ENCODE measurements around the gene FANCM. TPM values are rescaled to one million over a fixed set of nuclear protein-coding genes. Genes with fewer than 3 reads are reported as not detected.

Gene FANCM
- total and polyA plus RNA-seq, 2 experiments from 2014 or later: 4.1 to 6.7 TPM

DNA sequence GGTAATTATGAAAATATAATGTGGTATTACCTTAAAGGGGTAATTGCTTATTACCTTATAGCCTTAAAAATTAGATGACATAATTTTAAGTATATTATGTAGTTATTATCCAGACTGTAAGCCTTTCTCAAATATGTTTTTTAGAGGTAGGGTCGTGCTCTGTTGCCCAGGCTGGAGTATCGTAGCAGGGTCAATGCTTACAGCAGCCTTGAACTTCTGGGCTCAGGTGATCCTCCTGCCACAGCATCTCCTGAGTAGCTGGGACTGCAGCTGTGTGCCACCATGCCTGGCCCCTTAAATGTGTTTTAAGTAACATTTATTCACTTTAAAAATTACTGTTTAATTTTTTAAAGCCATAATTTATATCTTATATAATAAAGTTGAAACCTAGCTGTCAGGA lies 41.5 kb upstream of the FANCM start:
- H2AFZ ChIP-seq: no peak overlapping the region
- H3K9ac ChIP-seq: no peak overlapping the region
- no peak for TF ChIP-seq EZH2 (IDR thresholded peaks at IDR 0.05; ENCODE audit: insufficient read depth, poor library complexity, severe bottlenecking)
- TF ChIP-seq EZH2phosphoT487 (IDR thresholded peaks at IDR 0.05; ENCODE audit: insufficient read depth, low read depth): no peak
- peaks cover 36% of the 10 kb centered on the region for H3F3A ChIP-seq (ENCODE audit: insufficient read depth)
- H3K4me3 ChIP-seq: no peak overlapping the region
- 94% methylated on average over 2 of the region's 2 CpGs for WGBS, 2 experiments (ENCODE audit: low coverage in 1 of 2, low lambda C conversion rate in 2 of 2, missing lambda C conversion rate in 2 of 2)
- H3K79me2 ChIP-seq (ENCODE audit: insufficient read depth): peaks cover 96% of the 10 kb centered on the region
- H3K9me2 ChIP-seq (ENCODE audit: insufficient read depth): no peaks in the 10 kb centered on the region
- in situ Hi-C loops (cut with MboI): no loop called here
- peaks cover 13% of the 10 kb centered on the region for H4K20me1 ChIP-seq (ENCODE audit: insufficient read depth)
- no peaks in the 10 kb centered on the region for H3K27me3 ChIP-seq (replicated peaks; ENCODE audit: insufficient read depth)
- H3K4me2 ChIP-seq (ENCODE audit: unreplicated experiment): no peak overlapping the region
- no peak for DNase-seq
- H3K4me1 ChIP-seq (ENCODE audit: insufficient read depth): peaks cover 30% of the 10 kb centered on the region
- H3K36me3 ChIP-seq (ENCODE audit: low read depth): peaks cover 39% of the 10 kb centered on the region
- no peaks in the 10 kb centered on the region for H3K9me3 ChIP-seq (ENCODE audit: low read depth)
- no peak overlapping the region for H3K27ac ChIP-seq

DNA sequence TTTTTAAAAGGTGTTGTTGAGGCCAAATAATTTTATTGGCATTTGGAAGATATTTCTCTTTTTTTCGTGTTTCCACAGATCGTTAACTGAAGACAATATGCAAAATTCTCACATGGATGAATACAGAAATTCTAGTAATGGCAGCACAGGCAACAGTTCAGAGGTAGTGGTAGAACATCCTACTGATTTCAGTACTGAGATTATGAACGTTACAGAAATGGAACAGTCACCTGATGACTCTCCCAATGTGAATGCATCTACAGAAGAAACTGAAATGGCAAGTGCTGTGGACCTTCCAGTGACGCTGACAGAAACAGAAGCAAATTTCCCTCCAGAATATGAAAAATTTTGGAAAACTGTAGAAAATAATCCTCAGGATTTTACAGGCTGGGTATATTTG lies 40.6 kb upstream of the FANCM start:
- TF ChIP-seq EZH2 (IDR thresholded peaks at IDR 0.05; ENCODE audit: insufficient read depth, poor library complexity, severe bottlenecking): no peak
- TF ChIP-seq EZH2phosphoT487 (IDR thresholded peaks at IDR 0.05; ENCODE audit: insufficient read depth, low read depth): no peak
- Histone ChIP-seq H3K36me3 (ENCODE audit: low read depth) (peaks cover 46% of the 10 kb centered on the region), H3K79me2 (ENCODE audit: insufficient read depth) (peaks cover 97% of the 10 kb centered on the region), H3K4me1 (ENCODE audit: insufficient read depth) (peaks cover 21% of the 10 kb centered on the region), H3K9me2 (ENCODE audit: insufficient read depth) (no peaks in the 10 kb centered on the region), H3K4me2 (ENCODE audit: unreplicated experiment) (no peak overlapping the region), H3K9me3 (ENCODE audit: low read depth) (no peaks in the 10 kb centered on the region), H3K9ac (no peak overlapping the region), H3K4me3 (no peak overlapping the region), H3K27ac (no peak overlapping the region), H4K20me1 (ENCODE audit: insufficient read depth) (peaks cover 6% of the 10 kb centered on the region; the same call in 1 of the 2 replicates), H3F3A (ENCODE audit: insufficient read depth) (peaks cover 29% of the 10 kb centered on the region), H3K27me3 (replicated peaks; ENCODE audit: insufficient read depth) (no peaks in the 10 kb centered on the region), H2AFZ (no peak overlapping the region)
- in situ Hi-C loops (cut with MboI): no loop called here
- no peak for DNase-seq
- 96 to 100% methylated on average over 4 of the region's 4 CpGs for WGBS, 2 experiments (ENCODE audit: low coverage in 1 of 2, low lambda C conversion rate in 2 of 2, missing lambda C conversion rate in 2 of 2)

DNA sequence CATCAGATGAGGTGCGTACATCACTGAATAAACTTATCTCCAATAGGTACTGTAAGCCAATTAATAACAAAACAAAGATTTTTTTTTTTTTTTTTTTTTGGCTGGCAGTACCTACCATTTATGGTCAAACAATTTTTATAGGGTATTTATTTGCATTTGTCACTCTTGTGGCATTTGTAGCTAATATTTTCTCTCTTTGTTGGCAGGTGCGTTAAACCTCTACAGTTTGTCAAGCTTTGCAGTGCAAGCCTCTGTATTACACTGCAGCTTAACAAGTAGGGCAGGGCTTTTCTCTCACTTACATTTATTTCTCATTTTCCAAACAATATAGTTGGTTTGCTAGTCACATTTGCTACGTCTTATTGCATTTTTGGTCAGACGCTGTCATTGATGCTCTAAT lies 39.5 kb upstream of the FANCM start:
- H3K36me3 ChIP-seq (ENCODE audit: low read depth): peaks cover 56% of the 10 kb centered on the region
- peaks cover 11% of the 10 kb centered on the region for H3K4me1 ChIP-seq (ENCODE audit: insufficient read depth)
- no peak overlapping the region for H3K9ac ChIP-seq
- no peaks in the 10 kb centered on the region for H3K9me3 ChIP-seq (ENCODE audit: low read depth)
- peaks cover 18% of the 10 kb centered on the region for H3F3A ChIP-seq (ENCODE audit: insufficient read depth)
- H3K9me2 ChIP-seq (ENCODE audit: insufficient read depth): no peaks in the 10 kb centered on the region
- peaks cover 97% of the 10 kb centered on the region for H3K79me2 ChIP-seq (ENCODE audit: insufficient read depth)
- in situ Hi-C loops (cut with MboI): no loop called here
- WGBS, 2 experiments (ENCODE audit: low coverage in 1 of 2, low lambda C conversion rate in 2 of 2, missing lambda C conversion rate in 2 of 2): 97 to 98% methylated on average over 4 of the region's 4 CpGs
- H3K4me3 ChIP-seq: no peak overlapping the region
- no peak overlapping the region for H2AFZ ChIP-seq
- no peaks in the 10 kb centered on the region for H3K27me3 ChIP-seq (replicated peaks; ENCODE audit: insufficient read depth)
- DNase-seq: no peak
- no peak overlapping the region for H3K27ac ChIP-seq
- TF ChIP-seq EZH2phosphoT487 (IDR thresholded peaks at IDR 0.05; ENCODE audit: insufficient read depth, low read depth) (no peak), EZH2 (IDR thresholded peaks at IDR 0.05; ENCODE audit: insufficient read depth, poor library complexity, severe bottlenecking) (no peak)
- no peaks in the 10 kb centered on the region for H4K20me1 ChIP-seq (ENCODE audit: insufficient read depth)
- no peak overlapping the region for H3K4me2 ChIP-seq (ENCODE audit: unreplicated experiment)

DNA sequence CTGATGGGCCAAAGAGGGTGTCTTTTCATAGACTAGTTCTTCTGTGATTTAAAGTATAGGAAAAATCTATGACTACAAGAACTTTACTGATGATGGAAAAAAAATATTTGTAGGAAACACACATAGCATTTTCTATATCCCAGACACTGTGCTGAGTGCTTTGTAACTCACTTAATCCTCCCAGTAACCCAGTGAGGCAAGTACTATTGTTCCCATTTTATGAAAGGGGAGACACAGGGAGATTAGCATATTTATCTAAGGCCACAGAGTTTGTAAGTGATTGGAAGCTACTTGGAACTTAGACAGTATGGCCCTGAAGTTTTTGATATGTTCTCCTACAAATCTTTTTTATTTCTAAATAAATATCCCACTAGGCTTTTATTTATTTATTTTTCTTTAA lies 31.9 kb upstream of the FANCM start:
- no peak overlapping the region for H3K4me3 ChIP-seq
- H3K9me2 ChIP-seq (ENCODE audit: insufficient read depth): no peaks in the 10 kb centered on the region
- H3K4me2 ChIP-seq (ENCODE audit: unreplicated experiment): no peak overlapping the region
- H3K36me3 ChIP-seq (ENCODE audit: low read depth): peaks cover 73% of the 10 kb centered on the region
- peaks cover 74% of the 10 kb centered on the region for H3K79me2 ChIP-seq (ENCODE audit: insufficient read depth)
- peaks cover under 1% of the 10 kb centered on the region; the same call in 1 of the 2 replicates for H3F3A ChIP-seq (ENCODE audit: insufficient read depth)
- no peaks in the 10 kb centered on the region for H3K9me3 ChIP-seq (ENCODE audit: low read depth)
- TF ChIP-seq EZH2 (IDR thresholded peaks at IDR 0.05; ENCODE audit: insufficient read depth, poor library complexity, severe bottlenecking): no peak
- TF ChIP-seq EZH2phosphoT487 (IDR thresholded peaks at IDR 0.05; ENCODE audit: insufficient read depth, low read depth): no peak
- no peak overlapping the region for H3K27ac ChIP-seq
- H2AFZ ChIP-seq: no peak overlapping the region
- no peaks in the 10 kb centered on the region for H3K27me3 ChIP-seq (replicated peaks; ENCODE audit: insufficient read depth)
- DNase-seq: no peak
- in situ Hi-C loops (cut with MboI): no loop called here
- H4K20me1 ChIP-seq (ENCODE audit: insufficient read depth): no peaks in the 10 kb centered on the region
- H3K4me1 ChIP-seq (ENCODE audit: insufficient read depth): no peaks in the 10 kb centered on the region
- H3K9ac ChIP-seq: no peak overlapping the region

DNA sequence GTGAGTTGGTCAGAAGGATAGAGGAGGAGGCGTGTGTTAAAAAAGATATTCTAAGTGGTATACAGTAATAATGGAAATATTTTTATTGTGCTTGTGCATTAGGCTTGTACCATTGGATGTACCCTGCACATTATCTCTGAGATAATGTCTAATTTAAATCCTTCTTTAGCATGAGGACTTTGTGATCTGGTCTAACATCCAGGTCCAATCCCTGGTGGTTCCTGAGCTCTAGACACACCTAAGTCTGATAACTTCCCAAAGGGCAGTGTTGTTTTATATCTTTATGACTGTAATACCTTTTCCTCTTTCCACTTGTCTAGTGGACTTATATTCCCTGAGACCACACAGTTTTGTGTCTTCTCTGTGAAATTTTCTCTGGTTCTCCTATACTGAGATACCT lies 31.2 kb upstream of the FANCM start:
- Histone ChIP-seq H4K20me1 (ENCODE audit: insufficient read depth) (no peaks in the 10 kb centered on the region), H3K4me2 (ENCODE audit: unreplicated experiment) (no peak overlapping the region), H3K27me3 (replicated peaks; ENCODE audit: insufficient read depth) (no peaks in the 10 kb centered on the region), H2AFZ (no peak overlapping the region), H3K79me2 (ENCODE audit: insufficient read depth) (peaks cover 66% of the 10 kb centered on the region), H3K9me2 (ENCODE audit: insufficient read depth) (no peaks in the 10 kb centered on the region), H3K27ac (no peak overlapping the region), H3F3A (ENCODE audit: insufficient read depth) (peaks cover 5% of the 10 kb centered on the region; the same call in 1 of the 2 replicates), H3K9ac (no peak overlapping the region), H3K4me3 (no peak overlapping the region), H3K4me1 (ENCODE audit: insufficient read depth) (no peaks in the 10 kb centered on the region), H3K9me3 (ENCODE audit: low read depth) (no peaks in the 10 kb centered on the region), H3K36me3 (ENCODE audit: low read depth) (peaks cover 71% of the 10 kb centered on the region)
- 96 to 97% methylated on average over 1 of the region's 1 CpG for WGBS, 2 experiments (ENCODE audit: low coverage in 1 of 2, low lambda C conversion rate in 2 of 2, missing lambda C conversion rate in 2 of 2)
- in situ Hi-C loops (cut with MboI): no loop called here
- DNase-seq: no peak
- no peak for TF ChIP-seq EZH2 (IDR thresholded peaks at IDR 0.05; ENCODE audit: insufficient read depth, poor library complexity, severe bottlenecking)
- TF ChIP-seq EZH2phosphoT487 (IDR thresholded peaks at IDR 0.05; ENCODE audit: insufficient read depth, low read depth): no peak
